IPS-20b (cell line): Measurements from ENCODE around the gene BTBD9.

Experiments used
- H3K27ac ChIP-seq: one replicate; pipeline ENCODE4 v1.5.1; 2013; ENCODE audit warnings: low read length
- H3K27me3 ChIP-seq: 2 replicates; pipeline ENCODE4 v1.6.1; 2013; ENCODE audit warnings: mild to moderate bottlenecking, low read length, inconsistent platforms; ENCODE audit not compliant: insufficient read depth
- H3K36me3 ChIP-seq: 2 replicates; pipeline ENCODE4 v1.6.1; 2013; ENCODE audit warnings: low read depth, mild to moderate bottlenecking, inconsistent platforms, low read length, moderate library complexity; ENCODE audit not compliant: insufficient read depth
- H3K4me1 ChIP-seq: 2 replicates; pipeline ENCODE4 v1.6.1; 2013; ENCODE audit warnings: mild to moderate bottlenecking, control low read depth, inconsistent platforms, low read length, moderate library complexity; ENCODE audit not compliant: insufficient read depth
- H3K4me3 ChIP-seq: 2 replicates; pipeline ENCODE4 v1.5.1; 2013; ENCODE audit warnings: mild to moderate bottlenecking, low read length, inconsistent platforms
- H3K9ac ChIP-seq: 2 replicates; pipeline ENCODE4 v1.6.1; 2013; ENCODE audit warnings: low read depth, mild to moderate bottlenecking, inconsistent platforms, low read length, moderate library complexity
- H3K9me3 ChIP-seq: 2 replicates; pipeline ENCODE4 v1.6.1; 2013; ENCODE audit warnings: mild to moderate bottlenecking, low read depth, low read length, inconsistent platforms; ENCODE audit not compliant: insufficient read depth

Gene BTBD9

DNA sequence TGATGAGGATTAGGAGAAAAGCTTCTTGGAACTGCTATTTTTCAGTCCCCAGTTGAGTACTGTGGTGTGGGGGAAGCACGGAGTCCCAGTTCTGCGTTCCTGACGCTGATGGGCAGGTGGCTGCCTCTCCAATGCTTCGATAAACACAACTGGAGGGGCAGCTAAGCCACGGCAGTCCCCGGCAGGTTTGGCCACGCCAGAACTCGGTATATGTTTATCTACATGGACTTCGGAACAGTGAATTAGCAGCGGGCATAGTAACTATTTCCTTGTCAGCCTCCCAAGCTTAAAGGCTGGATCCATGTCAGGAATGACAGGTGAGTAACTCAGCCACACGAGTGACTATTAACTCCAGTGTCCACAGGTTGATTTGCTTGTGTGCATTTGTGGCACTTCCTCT, 465.8 kb downstream of the BTBD9 start:
- no peak overlapping the region for H3K4me3 ChIP-seq
- peaks cover 12% of the 10 kb centered on the region; the same call in 1 of the 2 replicates for H3K4me1 ChIP-seq
- H3K27me3 ChIP-seq: no peaks in the 10 kb centered on the region
- no peaks in the 10 kb centered on the region for H3K36me3 ChIP-seq
- no peak overlapping the region for H3K9ac ChIP-seq
- no peaks in the 10 kb centered on the region for H3K9me3 ChIP-seq
- H3K27ac ChIP-seq: no peak overlapping the region

DNA sequence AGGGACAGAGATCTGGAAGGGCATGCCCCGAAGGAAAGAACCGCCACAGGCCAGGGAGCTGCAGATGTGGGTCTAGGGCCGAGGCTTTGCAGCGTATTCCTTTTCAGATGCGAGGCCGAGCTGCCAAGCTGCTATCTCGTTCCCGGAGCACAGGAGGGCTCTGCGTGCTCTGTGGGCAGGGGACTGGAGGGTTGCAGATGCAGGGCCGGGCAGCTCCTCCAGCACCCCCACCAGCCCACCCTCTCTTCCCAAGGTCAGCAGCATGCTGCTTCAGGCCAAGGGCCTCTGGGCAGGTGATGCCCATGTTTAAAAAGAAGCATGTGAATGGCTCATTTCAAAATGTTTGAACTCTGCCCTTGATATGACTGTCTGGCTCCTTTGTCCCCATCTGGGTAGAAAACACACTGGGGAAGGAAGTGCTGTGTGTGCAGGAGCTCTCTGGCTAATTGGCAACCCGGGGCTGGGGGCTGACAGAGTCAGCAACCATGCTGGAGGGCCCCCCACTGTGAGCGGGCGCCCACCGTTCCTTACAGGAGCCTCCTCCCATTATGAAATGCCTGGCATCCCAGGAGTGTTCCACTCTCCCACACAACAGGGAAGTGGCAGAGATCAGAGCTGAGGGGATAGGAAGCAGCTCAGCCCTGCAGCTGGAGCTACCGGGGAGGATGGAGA, 466.9 kb downstream of the BTBD9 start:
- H3K9ac ChIP-seq: no peak overlapping the region

DNA sequence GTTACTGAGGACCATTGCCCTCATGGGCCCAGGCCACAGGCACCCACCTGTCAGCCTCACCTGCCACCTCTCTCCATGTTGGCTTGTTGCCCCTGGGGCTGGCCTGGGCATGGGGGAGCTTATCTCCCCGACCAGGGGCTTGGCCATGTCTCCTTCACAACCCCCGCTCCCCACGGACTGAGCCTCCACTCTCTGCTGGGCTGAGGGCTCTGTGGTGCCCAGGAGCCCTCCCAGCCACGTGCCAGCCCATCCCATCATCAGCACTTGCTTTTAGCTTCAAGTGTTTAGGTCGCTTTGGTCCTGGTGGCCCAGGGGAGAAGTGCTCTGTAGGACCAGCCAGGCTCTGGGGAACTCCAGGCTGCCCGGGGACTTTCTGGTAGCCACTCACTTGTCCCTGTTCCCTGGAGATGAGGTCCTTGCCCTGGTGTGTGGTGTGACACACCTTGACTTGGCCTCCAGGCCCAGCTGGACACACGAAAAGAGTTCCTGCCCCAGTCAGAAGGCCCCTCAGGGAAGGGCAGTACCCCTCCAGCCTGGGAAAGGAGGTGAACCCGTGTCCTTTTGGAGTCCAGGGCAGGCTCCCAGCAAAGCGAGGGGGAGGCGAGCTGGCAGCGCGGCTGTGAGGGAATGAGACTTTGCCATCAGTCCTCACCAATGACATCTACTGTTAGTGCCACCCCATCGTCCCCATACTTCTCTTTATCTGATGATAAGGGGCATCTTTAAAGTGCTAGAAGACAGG, 467.6 kb downstream of the BTBD9 start:
- Histone ChIP-seq H3K4me1 (peaks cover 10% of the 10 kb centered on the region; the same call in 1 of the 2 replicates), H3K27me3 (no peaks in the 10 kb centered on the region)

More for the DNA sequence above, 466.9 kb downstream of the BTBD9 start:
- Histone ChIP-seq H3K4me3 (no peak overlapping the region), H3K9me3 (no peaks in the 10 kb centered on the region), H3K36me3 (no peaks in the 10 kb centered on the region), H3K4me1 (peaks cover 12% of the 10 kb centered on the region; the same call in 1 of the 2 replicates), H3K27ac (no peak overlapping the region), H3K27me3 (no peaks in the 10 kb centered on the region)

DNA sequence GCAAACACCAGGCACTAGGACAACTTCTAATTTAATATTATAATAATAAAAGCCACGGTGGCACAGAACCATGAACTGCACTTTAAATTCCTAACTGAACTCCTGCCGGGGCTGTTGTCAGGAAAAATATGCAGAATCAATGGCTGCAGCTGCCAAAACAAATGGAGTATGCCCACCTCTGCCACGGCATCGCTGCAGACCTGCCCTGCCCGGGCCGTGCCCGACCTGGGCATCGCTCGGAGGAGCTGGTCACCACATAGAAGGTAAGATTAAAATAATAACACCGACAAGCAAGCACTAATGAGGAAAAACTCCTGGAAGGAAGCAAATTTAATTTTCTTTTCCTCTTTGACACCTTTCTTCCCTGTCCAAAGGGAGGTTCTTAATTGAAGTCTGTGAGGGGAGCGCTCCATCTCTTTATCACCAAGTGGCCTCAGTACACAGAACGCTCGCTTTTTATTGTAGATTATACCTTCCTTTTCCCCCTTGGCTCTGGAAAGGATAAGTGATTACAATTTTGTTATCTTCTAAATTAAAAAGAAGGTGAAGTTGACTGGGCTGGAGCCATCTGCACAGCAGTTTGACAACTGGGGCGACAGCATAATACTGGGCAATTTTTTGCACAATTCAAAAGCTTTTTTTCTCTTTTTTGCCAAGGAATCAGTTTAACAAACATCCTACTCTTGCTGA, 468.9 kb downstream of the BTBD9 start:
- H3K9me3 ChIP-seq: no peaks in the 10 kb centered on the region
- no peaks in the 10 kb centered on the region for H3K27me3 ChIP-seq
- no peaks in the 10 kb centered on the region for H3K36me3 ChIP-seq
- no peak overlapping the region for H3K27ac ChIP-seq
- H3K4me1 ChIP-seq: peaks cover 7% of the 10 kb centered on the region; the same call in 1 of the 2 replicates
- no peak overlapping the region for H3K9ac ChIP-seq
- H3K4me3 ChIP-seq: no peak overlapping the region

More for the DNA sequence above, 467.6 kb downstream of the BTBD9 start:
- Histone ChIP-seq H3K9me3 (no peaks in the 10 kb centered on the region), H3K9ac (no peak overlapping the region), H3K27ac (no peak overlapping the region), H3K36me3 (no peaks in the 10 kb centered on the region), H3K4me3 (no peak overlapping the region)

DNA sequence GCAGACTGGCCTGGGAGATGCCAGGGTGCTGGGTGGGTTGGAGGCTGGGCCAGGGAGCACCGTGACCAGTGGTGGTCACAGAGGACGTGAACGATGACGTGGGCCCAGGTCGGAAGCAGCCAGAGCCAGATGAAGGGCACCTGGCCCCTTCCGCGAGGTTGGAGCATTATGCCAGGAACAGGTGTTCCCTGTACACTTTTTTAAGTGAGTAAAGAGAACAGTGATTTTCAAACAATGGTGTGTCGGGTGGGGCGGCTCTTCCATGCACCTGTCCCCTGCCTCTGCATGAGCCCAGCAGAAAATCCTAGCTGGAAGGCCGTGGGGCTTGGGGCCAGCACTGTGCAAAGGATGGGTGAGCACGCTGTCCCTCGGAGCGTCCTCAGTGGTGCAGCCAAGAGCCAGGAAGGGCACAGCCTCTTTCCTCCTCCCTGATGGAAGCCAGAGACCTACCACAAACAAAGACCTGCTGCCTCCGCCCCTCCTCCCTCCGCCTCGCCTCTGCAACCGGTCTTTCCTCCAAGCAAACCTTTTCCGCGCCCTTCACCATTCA, 469.7 kb downstream of the BTBD9 start:
- Histone ChIP-seq H3K9me3 (no peaks in the 10 kb centered on the region), H3K9ac (no peak overlapping the region), H3K27me3 (no peaks in the 10 kb centered on the region), H3K36me3 (no peaks in the 10 kb centered on the region), H3K27ac (no peak overlapping the region), H3K4me3 (no peak overlapping the region), H3K4me1 (peaks cover 7% of the 10 kb centered on the region; the same call in 1 of the 2 replicates)

DNA sequence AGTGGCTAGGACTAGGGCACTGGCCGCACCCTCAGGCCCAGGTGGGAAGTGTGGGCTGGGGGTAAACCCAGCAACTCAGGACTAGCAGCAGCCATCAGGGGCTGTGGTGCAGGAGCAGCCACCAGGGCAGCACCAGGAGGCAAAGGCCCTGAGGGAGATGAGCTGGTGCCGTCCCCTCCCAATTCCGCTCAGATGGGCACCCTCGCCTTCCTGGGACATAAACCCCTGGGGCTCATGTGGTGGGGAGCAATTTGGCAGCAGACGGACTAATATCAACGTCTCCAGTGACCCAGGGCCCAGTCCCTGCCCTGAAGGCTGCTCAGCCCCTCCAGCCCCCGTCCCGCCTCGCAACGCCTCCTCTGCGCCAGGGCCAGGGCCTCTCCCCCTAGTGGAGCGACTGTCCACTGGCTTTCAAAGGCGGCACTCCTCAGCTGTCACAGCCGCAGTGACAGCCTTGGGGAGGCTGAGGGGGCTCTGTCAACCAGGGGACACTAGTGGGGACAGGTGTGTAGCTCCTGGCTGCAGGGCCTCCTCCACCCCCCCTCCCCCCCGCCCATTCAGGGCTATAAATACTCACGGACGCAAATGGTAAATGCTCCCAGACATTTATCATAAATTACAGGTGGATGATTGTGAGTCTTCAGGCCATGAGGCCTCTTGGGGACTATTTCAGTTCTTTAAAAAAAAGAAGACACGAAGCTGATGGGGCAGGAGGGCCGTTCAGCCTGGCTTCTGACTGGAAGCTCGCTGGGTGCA, 470.3 kb downstream of the BTBD9 start:
- no peak overlapping the region for H3K27ac ChIP-seq
- no peak overlapping the region for H3K4me3 ChIP-seq
- H3K9ac ChIP-seq: no peak overlapping the region
- no peaks in the 10 kb centered on the region for H3K27me3 ChIP-seq
- no peaks in the 10 kb centered on the region for H3K9me3 ChIP-seq
- peaks cover 7% of the 10 kb centered on the region; the same call in 1 of the 2 replicates for H3K4me1 ChIP-seq
- no peaks in the 10 kb centered on the region for H3K36me3 ChIP-seq

DNA sequence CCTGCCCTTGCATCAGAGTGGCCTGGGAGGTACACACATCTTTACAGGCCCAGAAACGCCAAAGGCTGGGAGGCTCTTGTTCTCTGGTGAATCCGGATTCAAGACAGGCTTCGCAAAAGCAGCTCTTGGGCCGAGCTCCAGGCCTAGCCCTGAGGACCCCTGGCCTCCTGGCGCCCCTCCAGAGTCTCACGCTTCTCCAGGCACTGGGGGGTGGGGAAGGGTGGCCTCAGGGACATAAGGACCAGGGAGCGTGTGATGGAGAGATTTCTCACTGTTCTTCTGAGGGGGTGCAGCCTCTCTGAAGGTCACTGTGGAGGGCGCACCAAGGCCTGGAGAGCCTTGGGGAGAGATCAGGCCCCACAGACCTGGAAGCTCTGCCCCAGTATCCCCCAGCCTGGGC, 471.0 kb downstream of the BTBD9 start:
- no peak overlapping the region for H3K27ac ChIP-seq
- peaks cover 7% of the 10 kb centered on the region; the same call in 1 of the 2 replicates for H3K4me1 ChIP-seq
- no peak overlapping the region for H3K9ac ChIP-seq
- no peaks in the 10 kb centered on the region for H3K27me3 ChIP-seq
- no peaks in the 10 kb centered on the region for H3K36me3 ChIP-seq
- no peak overlapping the region for H3K4me3 ChIP-seq
- H3K9me3 ChIP-seq: no peaks in the 10 kb centered on the region

DNA sequence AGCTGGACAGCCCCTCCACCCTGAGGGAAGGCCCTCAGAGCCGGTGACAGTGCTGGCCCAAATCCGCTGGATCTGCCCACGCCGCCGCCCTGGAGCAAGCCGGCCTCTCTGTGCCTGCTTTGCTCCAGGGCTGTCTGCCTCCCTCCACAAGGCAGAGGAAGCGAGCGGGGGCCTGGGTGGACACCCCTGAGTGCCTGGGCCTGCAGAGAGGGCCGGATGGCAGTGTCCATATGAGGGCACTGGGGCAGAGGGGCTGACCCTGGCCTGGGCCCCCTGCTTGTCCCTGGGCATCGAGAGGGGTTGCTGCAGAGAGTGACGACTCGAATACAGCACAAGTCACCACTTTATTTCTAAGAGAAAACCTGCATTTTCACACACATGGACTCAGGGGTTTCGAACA, 471.6 kb downstream of the BTBD9 start:
- Histone ChIP-seq H3K4me3 (no peak overlapping the region), H3K9ac (no peak overlapping the region), H3K27me3 (no peaks in the 10 kb centered on the region), H3K27ac (no peak overlapping the region), H3K9me3 (no peaks in the 10 kb centered on the region), H3K36me3 (no peaks in the 10 kb centered on the region), H3K4me1 (peaks cover 7% of the 10 kb centered on the region; the same call in 1 of the 2 replicates)

DNA sequence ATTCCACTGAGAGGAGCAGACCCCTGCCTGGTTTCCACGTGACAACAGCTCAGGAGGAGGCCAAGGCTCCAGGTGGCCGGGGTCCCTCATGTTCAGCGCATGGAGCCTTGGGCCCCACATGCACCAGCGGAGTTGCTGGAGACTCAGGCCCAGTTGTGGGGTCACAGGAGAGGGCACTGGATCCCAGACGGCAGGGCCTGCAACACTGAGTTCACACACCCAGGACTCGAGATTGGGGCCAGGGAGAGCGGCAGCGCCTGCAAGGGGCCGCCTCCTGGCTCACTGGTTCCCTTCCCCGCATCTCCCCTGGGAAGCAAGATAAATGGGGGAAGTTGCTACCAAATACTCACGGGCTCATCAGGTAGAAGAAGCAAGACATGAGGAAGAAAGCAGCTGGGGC, 472.1 kb downstream of the BTBD9 start:
- H3K27me3 ChIP-seq: no peaks in the 10 kb centered on the region
- H3K27ac ChIP-seq: no peak overlapping the region
- H3K4me3 ChIP-seq: no peak overlapping the region
- H3K4me1 ChIP-seq: peaks cover 7% of the 10 kb centered on the region; the same call in 1 of the 2 replicates
- H3K36me3 ChIP-seq: no peaks in the 10 kb centered on the region
- H3K9me3 ChIP-seq: no peaks in the 10 kb centered on the region
- H3K9ac ChIP-seq: no peak overlapping the region

DNA sequence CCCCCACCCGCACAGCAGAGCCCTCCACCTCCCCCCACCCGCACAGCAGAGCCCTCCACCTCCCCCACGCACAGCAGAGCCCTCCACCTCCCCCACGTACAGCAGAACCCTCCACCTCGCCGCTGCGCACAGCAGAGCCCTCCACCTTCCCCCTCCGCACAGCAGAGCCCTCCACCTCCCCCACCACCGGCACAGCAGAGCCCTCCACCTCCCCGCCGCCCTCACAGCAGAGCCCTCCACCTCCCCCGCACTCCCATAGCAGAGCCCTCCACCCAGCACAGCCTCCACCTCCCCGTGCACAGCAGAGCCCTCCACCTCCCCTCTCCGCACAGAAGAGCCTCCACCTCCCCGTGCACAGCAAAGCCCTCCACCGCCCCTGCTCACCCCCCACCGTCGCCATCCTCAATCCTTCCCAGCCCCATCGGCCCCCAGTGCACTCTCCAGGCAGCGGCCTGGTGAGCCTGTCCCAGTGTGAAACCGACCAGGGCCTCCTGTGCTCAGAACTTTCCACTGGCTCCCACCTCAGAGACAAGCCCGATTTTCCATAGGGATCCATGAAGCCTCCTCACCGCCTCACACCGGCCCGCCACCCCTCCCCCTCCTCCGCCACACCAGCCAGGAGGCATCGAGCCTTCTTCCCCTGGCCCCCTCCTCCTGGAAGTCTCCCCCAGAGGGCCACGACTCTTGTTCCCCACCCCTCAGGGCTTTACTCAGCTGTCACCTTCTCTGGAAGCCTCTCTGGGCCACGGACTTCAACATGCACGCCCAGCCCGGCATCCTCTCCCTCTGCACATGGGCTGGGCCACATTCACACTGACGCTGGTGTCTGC, 473.1 kb downstream of the BTBD9 start:
- Histone ChIP-seq H3K27ac (no peak overlapping the region), H3K9ac (no peak overlapping the region), H3K27me3 (no peaks in the 10 kb centered on the region), H3K4me1 (peaks cover 7% of the 10 kb centered on the region; the same call in 1 of the 2 replicates), H3K9me3 (no peaks in the 10 kb centered on the region), H3K4me3 (no peak overlapping the region), H3K36me3 (no peaks in the 10 kb centered on the region)
